Naive B cell (primary cell): Measurements from ENCODE around the gene CLASP1. TPM values are rescaled to one million over a fixed set of nuclear protein-coding genes. Genes with fewer than 3 reads are reported as not detected.
A peak's percentile ranks its signal among the peaks of the same experiment; 100 is the strongest.

Source experiments
- ATAC-seq, 2 donors: fragments of 150-1000 bp; cut with Tn5 transposase; 2 replicates each; pipeline ENCODE4 v1.10.0; 2021; ENCODE audit warnings: low read depth in 2 of 2, mild to moderate bottlenecking in 2 of 2, moderate library complexity in 2 of 2
- DNase-seq: peaks from one replicate; pipeline ENCODE4 v3.0.0; 2022
- H3K27ac Mint-ChIP-seq, 6 donors: one replicate each; pipeline ENCODE4 v1.8.0; 2020 to 2022; ENCODE audit warnings: mild to moderate bottlenecking in 6 of 6, mixed read lengths in 6 of 6, moderate library complexity in 5 of 6, inconsistent platforms in 2 of 6
- H3K27me3 Mint-ChIP-seq, 3 donors: one replicate each; pipeline ENCODE4 v1.8.0; 2021 to 2022; ENCODE audit warnings: mixed read lengths in 3 of 3, mild to moderate bottlenecking in 1 of 3
- H3K36me3 Mint-ChIP-seq, 2 donors: one replicate each; pipeline ENCODE4 v1.8.0; 2020 to 2022; ENCODE audit warnings: mixed read lengths in 2 of 2, inconsistent platforms in 1 of 2, mild to moderate bottlenecking in 1 of 2
- H3K4me1 Mint-ChIP-seq, 3 donors: one replicate each; pipeline ENCODE4 v1.8.0; 2020 to 2022; ENCODE audit warnings: mixed read lengths in 3 of 3, inconsistent platforms in 1 of 3, mild to moderate bottlenecking in 1 of 3, moderate library complexity in 1 of 3
- H3K4me3 Mint-ChIP-seq, 8 donors: one replicate each; pipeline ENCODE4 v1.8.0; 2020 to 2022; ENCODE audit warnings: mild to moderate bottlenecking in 8 of 8, mixed read lengths in 8 of 8, moderate library complexity in 8 of 8, inconsistent platforms in 2 of 8
- H3K9me3 Mint-ChIP-seq, 7 donors: one replicate each; pipeline ENCODE4 v1.8.0; 2020 to 2022; ENCODE audit warnings: mixed read lengths in 7 of 7, mild to moderate bottlenecking in 5 of 7, inconsistent platforms in 2 of 7, moderate library complexity in 1 of 7
- polyA plus RNA-seq, 6 donors: library from polyadenylated mRNA; unstranded; fragments of 300-500 nt; fragmentation: Illumina TruSeq; gene quantifications; one replicate each; pipeline ENCODE4 v1.2.3, GENCODE V29; 2021; ENCODE audit warnings: low read depth in 6 of 6

Gene CLASP1
- polyA plus RNA-seq, 6 donors from 2014 or later: 4.6 to 24.1 (median 13.5) TPM

GRCh38 chr2:121605820-121606733, 43.2 kb downstream of the CLASP1 start:
- Mint-ChIP-seq H3K4me1 (peaks cover 27 to 55% (median 32%) of the 10 kb centered on the region in 3 donors), H3K27me3 (no peaks in the 10 kb centered on the region)
- no peak for ATAC-seq

DNA sequence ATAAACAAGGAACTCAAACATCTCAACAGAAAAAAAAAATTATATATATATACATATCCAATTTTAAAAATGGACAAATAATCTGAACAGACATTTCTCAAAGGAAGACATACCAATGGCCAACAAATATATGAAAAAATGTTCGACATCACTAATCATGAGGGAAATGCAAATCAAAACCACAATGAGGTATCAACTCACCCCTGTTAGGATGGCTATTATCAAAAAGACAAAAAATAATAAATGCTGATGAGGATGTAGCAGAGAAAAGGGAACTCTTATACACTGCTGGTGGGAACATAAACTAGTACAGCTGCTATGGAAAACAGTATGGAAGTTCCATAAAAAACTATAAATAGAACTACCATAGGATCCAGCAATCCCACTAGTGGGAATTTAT, 46.1 kb downstream of the CLASP1 start:
- ATAC-seq (peak; percentile 73 to 81), DNase-seq (peak; percentile 23)
- Mint-ChIP-seq H3K9me3 (peaks cover 0 to 13% (median 5%) of the 10 kb centered on the region in 7 donors), H3K27ac (peak overlapping the region in 2 of 6 donors; percentile 7 to 30), H3K4me1 (peaks cover 37 to 61% (median 39%) of the 10 kb centered on the region in 3 donors), H3K27me3 (no peaks in the 10 kb centered on the region), H3K4me3 (peak overlapping the region in 1 of 8 donors; percentile 49), H3K36me3 (peaks cover 24 to 49% of the 10 kb centered on the region in 2 donors)

More at GRCh38 chr2:121605820-121606733, 43.2 kb downstream of the CLASP1 start:
- Mint-ChIP-seq H3K9me3 (peaks cover 0 to 19% (median 11%) of the 10 kb centered on the region in 7 donors), H3K36me3 (peaks cover 24 to 41% of the 10 kb centered on the region in 2 donors), H3K27ac (peak overlapping the region in 3 of 6 donors; percentile 18 to 60 (median 49)), H3K4me3 (no peak overlapping the region)
- no peak for DNase-seq

DNA sequence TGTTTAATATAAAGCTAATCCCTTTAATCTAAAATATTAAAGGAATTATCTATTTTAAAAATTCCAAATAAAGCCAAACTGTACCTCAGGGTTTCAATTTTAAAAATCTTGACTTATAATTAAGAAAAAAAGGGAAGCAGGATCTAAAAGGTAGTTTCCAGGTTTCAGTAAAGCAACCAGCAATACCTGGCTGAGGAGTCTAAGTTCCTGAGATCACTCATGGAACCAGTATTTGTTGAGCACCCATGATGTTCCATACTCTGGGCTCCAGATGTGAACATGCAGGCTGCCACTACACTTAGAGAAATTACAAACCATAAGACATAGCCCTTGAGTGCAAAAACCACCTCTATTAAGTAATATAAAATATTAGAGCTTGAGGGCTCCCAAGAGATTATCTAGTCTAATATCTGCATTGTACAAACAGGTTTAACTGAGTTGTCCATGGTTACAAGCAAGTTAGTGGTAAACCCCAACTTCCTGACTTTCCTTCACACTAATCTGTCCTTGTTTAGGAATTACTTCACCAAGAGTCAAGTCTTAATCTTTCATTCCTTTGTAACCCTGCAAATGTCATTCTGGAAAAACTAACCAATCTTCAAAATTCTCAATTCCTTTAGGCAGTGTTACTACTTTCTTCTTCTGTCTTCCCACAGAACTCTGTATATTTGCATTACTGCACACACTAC, 49.2 kb downstream of the CLASP1 start:
- H3K4me1 Mint-ChIP-seq: peaks cover 47 to 69% (median 62%) of the 10 kb centered on the region in 3 donors
- DNase-seq (no peak), ATAC-seq (no peak)
- peak overlapping the region in 2 of 6 donors; percentile 4 to 76 for H3K27ac Mint-ChIP-seq
- no peak overlapping the region for H3K4me3 Mint-ChIP-seq
- H3K36me3 Mint-ChIP-seq: peaks cover 12 to 25% of the 10 kb centered on the region in 2 donors
- H3K27me3 Mint-ChIP-seq: no peaks in the 10 kb centered on the region
- peaks cover 0 to 5% (median 0%) of the 10 kb centered on the region in 7 donors for H3K9me3 Mint-ChIP-seq

DNA sequence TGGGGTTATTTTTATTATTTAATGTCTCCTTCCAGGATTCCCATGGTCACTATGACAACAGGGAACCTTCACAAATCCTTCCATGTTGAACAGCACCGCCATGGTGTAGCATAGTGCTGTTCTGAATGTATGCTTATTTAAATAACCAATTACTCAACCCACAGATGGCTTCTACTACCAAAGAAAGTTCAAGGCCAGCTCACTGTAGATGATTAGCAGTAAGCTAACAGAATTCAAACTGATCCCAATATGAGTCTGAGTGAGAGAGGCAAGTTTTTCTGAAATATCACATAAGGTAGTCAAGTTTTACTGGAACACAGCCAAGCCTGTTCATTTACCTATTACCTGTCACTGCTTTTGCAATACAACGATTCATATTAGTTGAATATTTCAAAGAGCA, 51.2 kb downstream of the CLASP1 start:
- H3K9me3 Mint-ChIP-seq: peaks cover 0 to 5% (median 0%) of the 10 kb centered on the region in 7 donors
- peaks cover 0 to 19% of the 10 kb centered on the region in 2 donors for H3K36me3 Mint-ChIP-seq
- H3K4me1 Mint-ChIP-seq: peaks cover 38 to 60% (median 50%) of the 10 kb centered on the region in 3 donors
- ATAC-seq (no peak), DNase-seq (no peak)
- H3K27me3 Mint-ChIP-seq: no peaks in the 10 kb centered on the region
- H3K4me3 Mint-ChIP-seq: no peak overlapping the region
- peak overlapping the region in 1 of 6 donors; percentile 6 for H3K27ac Mint-ChIP-seq

DNA sequence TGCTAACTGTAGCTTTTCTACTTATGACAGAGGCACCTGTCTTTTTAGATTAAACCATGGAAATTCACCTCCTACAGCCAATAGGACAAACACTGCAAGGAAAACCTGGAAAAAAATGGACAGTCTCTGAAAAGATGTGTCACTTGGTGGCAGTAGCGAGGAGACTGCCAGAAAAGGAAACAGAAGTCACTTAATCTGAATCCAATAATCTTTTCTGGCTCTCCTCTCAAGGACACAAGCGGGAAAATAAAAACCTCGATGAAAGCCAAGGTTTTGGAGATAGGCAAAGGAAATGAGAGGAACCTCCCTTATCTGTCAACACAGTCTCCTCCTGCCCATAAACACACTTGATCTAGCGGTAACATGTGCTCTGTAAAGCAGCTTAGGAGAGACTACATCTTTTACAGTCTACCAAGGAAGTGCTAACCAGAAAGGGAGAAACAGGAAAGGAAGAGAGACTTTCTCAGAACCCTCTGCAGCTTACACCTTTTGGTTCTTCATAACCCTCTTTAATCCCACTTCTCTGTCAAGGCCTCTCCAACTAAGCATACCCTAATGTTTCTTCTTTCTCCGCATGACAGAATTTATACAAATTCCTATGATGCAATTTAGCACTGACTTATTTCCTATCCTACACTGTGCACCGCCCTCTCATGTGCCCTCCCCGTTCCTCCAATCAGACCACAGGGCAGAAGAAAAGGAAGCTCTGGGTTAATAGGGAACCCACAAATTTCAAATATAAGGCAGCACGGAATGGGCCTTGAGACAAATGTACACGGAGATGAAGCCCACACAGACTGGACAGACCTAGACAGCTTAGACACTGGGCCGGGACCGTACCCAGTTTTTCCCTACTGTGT, 52.8 kb downstream of the CLASP1 start:
- ATAC-seq: peak; percentile 95
- H3K36me3 Mint-ChIP-seq: peaks cover 0 to 8% of the 10 kb centered on the region in 2 donors

DNA sequence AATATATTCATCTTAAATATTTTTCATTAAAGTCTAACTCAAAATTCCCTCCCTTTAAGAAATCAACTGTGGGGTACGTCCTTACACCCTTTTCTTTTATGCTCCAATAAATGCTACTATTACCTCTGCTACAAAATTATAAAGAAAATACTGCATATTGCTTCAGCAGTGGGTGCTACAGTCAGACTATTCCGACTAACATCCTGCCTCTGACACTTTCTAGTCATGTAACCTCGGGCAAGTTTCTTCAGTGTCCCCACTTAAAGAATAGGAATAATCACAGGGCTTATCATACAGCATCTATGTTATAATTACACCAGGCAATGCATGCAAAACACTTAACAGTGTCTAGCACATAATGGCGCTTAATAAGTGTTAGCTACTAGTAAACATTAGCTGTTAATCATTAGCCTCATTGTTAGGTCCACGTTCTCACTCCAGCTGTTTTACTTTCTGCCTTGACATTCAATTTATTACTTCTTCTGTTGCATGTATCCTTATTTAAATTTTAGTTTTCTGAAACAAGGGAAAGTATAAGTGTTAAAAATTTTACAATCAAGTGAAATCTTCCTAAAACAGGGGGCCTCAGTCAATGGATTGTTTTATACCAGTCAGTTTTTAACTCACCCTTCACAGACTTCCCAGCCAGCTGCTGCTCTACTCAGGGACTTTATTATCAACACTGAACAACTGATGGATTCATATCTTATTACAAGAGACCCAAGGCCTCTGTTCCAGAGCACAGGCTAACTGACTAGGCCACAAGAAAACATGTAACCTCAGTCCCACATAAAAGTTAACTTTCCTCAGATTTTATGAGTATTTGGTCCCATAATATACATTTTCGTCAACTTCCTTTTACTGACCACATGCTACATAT, 54.0 kb downstream of the CLASP1 start:
- H3K27me3 Mint-ChIP-seq: no peaks in the 10 kb centered on the region
- peaks cover 0 to under 1% of the 10 kb centered on the region in 2 donors for H3K36me3 Mint-ChIP-seq
- peak overlapping the region in 1 of 8 donors; percentile 72 for H3K4me3 Mint-ChIP-seq
- H3K4me1 Mint-ChIP-seq: peaks cover 31 to 50% (median 44%) of the 10 kb centered on the region in 3 donors
- H3K9me3 Mint-ChIP-seq: no peaks in the 10 kb centered on the region
- ATAC-seq (no peak), DNase-seq (no peak)
- peak overlapping the region; percentile 64 to 93 (median 87) for H3K27ac Mint-ChIP-seq

More for the DNA sequence above, 52.8 kb downstream of the CLASP1 start:
- peak; percentile 65 for DNase-seq
- Mint-ChIP-seq H3K4me3 (peak overlapping the region in 6 of 8 donors; percentile 22 to 78 (median 53)), H3K27me3 (no peaks in the 10 kb centered on the region), H3K9me3 (no peaks in the 10 kb centered on the region), H3K27ac (peak overlapping the region; percentile 65 to 93 (median 87)), H3K4me1 (peaks cover 35 to 55% (median 48%) of the 10 kb centered on the region in 3 donors)

DNA sequence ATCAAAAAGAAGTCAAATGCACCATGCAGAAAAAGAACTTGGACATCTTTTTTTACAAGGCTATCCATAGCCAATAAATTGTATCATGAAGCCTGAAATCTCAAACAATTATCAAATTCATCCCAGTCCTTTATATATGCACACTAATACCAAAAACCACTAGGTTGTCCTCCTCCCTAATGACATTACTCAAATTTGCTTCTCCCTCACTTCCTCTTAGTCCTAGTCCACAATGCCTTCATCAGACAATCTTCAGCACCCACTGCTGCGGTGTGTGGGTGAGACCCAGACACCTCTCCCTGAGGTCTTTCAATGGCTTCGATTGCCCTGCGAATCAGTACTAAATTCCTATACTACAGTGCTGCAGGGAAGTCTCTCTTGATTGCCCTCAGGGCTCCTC, 58.1 kb downstream of the CLASP1 start:
- H3K9me3 Mint-ChIP-seq: no peaks in the 10 kb centered on the region
- ATAC-seq: no peak
- H3K4me1 Mint-ChIP-seq: peaks cover 21 to 32% (median 25%) of the 10 kb centered on the region in 3 donors
- H3K4me3 Mint-ChIP-seq: no peak overlapping the region
- H3K36me3 Mint-ChIP-seq: no peaks in the 10 kb centered on the region
- no peaks in the 10 kb centered on the region for H3K27me3 Mint-ChIP-seq
- no peak for DNase-seq
- H3K27ac Mint-ChIP-seq: peak overlapping the region in 3 of 6 donors; percentile 2 to 40 (median 8)

DNA sequence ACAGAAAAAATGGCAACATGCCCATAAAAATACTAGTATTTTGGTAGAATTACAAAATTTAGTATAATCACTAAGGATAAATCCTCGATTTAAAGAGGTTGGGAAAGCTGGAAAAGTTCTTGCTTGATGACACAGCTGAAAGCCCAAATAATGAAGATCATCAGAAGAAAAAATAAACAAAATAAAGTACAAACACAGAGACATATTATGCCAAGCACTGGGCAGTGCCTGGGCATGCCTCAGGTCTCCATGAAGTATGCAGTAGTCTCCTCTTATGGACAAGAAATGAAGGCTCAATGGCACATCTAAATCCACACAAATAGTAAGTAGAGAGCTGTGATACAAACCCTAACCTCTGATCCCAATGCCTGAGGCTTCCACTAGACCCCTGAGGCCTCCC, 60.9 kb downstream of the CLASP1 start:
- no peaks in the 10 kb centered on the region for H3K36me3 Mint-ChIP-seq
- H3K27me3 Mint-ChIP-seq: no peaks in the 10 kb centered on the region
- H3K4me3 Mint-ChIP-seq: no peak overlapping the region
- peaks cover 20 to 25% (median 25%) of the 10 kb centered on the region in 3 donors for H3K4me1 Mint-ChIP-seq
- H3K9me3 Mint-ChIP-seq: no peaks in the 10 kb centered on the region
- DNase-seq: no peak
- H3K27ac Mint-ChIP-seq: no peak overlapping the region
- no peak for ATAC-seq

DNA sequence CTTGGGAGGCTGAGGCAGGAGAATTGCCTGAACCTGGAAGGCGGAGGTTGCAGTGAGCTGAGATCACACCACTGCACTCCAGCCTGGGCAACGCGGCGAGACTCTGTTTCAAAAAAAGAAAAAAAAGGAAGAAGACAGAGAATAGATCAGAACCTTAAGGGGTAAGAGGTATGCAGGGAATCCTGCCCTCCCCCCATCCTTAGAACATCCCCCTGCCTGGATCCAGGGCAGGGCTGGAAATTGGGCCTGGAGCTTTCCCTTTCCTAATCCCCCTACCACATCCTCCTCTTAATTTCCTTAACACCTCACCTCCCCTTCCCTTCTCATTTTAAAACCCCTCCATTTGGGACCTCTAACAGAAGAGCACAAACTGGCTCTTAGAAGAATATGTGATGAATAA, 62.1 kb downstream of the CLASP1 start:
- peaks cover 30 to 35% (median 31%) of the 10 kb centered on the region in 3 donors for H3K4me1 Mint-ChIP-seq
- ATAC-seq (no peak), DNase-seq (no peak)
- no peaks in the 10 kb centered on the region for H3K27me3 Mint-ChIP-seq
- no peak overlapping the region for H3K4me3 Mint-ChIP-seq
- H3K36me3 Mint-ChIP-seq: no peaks in the 10 kb centered on the region
- no peak overlapping the region for H3K27ac Mint-ChIP-seq
- H3K9me3 Mint-ChIP-seq: peaks cover 0 to 3% (median 0%) of the 10 kb centered on the region in 7 donors

DNA sequence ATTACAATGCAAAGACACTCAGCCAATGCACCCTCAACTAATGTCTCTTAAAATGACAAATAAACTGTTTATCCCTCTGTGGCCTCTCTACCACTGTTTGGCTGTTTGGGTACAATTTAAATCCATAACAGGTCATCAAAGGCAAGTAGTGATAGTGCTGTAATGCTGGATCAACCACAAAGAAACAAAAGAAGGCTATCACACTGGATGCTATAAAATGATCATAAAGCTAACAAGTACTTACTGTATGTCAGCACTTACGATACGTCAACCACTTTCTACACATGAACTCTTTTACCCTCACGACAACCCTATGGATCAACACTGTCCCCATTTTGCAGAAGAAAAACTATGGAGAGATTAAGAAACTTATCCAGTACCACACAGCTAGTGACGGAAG, 64.5 kb downstream of the CLASP1 start:
- Mint-ChIP-seq H3K27me3 (no peaks in the 10 kb centered on the region), H3K4me3 (no peak overlapping the region), H3K4me1 (peaks cover 24 to 34% (median 25%) of the 10 kb centered on the region in 3 donors), H3K36me3 (no peaks in the 10 kb centered on the region), H3K9me3 (peaks cover 0 to 4% (median 0%) of the 10 kb centered on the region in 7 donors), H3K27ac (peak overlapping the region in 1 of 6 donors; percentile 18)
- ATAC-seq (no peak), DNase-seq (no peak)

GRCh38 chr2:121583555-121583954, 65.7 kb downstream of the CLASP1 start:
- H3K4me1 Mint-ChIP-seq: peaks cover 25 to 40% (median 37%) of the 10 kb centered on the region in 3 donors
- H3K27ac Mint-ChIP-seq: peak overlapping the region in 3 of 6 donors; percentile 5 to 69 (median 41)
- no peak overlapping the region for H3K4me3 Mint-ChIP-seq
- no peak for DNase-seq
- no peaks in the 10 kb centered on the region for H3K27me3 Mint-ChIP-seq
- no peak for ATAC-seq
- no peaks in the 10 kb centered on the region for H3K36me3 Mint-ChIP-seq
- peaks cover 0 to 4% (median 0%) of the 10 kb centered on the region in 7 donors for H3K9me3 Mint-ChIP-seq

DNA sequence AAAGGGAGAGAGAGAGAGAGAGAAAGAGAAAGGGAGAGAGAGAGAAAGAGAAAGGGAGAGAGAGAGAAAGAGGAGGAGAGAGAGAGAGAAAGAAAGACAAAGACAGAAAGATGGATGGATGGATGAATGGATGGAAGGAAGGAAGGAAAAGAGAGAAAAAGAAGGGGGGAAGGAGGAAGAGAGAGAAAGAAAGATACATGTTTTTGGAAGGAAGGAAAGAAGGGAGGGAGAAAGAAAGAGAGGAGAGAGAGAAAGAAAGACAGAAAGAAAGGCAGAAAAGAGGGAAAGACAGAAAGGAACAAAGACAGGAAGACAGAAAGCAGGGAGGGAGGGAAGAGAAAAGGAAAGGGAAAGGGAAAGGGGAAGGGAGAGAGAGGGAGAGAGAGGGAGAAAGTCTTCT, 67.0 kb downstream of the CLASP1 start:
- peaks cover 0 to 4% (median 0%) of the 10 kb centered on the region in 7 donors for H3K9me3 Mint-ChIP-seq
- DNase-seq: no peak
- no peak overlapping the region for H3K4me3 Mint-ChIP-seq
- no peaks in the 10 kb centered on the region for H3K27me3 Mint-ChIP-seq
- ATAC-seq: no peak
- H3K36me3 Mint-ChIP-seq: no peaks in the 10 kb centered on the region
- H3K4me1 Mint-ChIP-seq: peaks cover 31 to 40% (median 37%) of the 10 kb centered on the region in 3 donors
- peak overlapping the region in 3 of 6 donors; percentile 72 to 91 (median 90) for H3K27ac Mint-ChIP-seq
